ENCODE measurements around the gene EVI5L. TPM values are rescaled to one million over a fixed set of nuclear protein-coding genes. Genes with fewer than 3 reads are reported as not detected.

Gene EVI5L
- total RNA-seq, 2 experiments from 2014 or later, result 5.2 to 6.0 TPM

- Mint-ChIP-seq H3K4me1 (ENCODE audit: low read depth) (peaks cover 26% of the 10 kb centered on the region), H3K36me3 (ENCODE audit: low read depth) (peaks cover 43% of the 10 kb centered on the region), H3K27me3 (peaks cover 6% of the 10 kb centered on the region), H3K4me3 (no peak overlapping the region), H3K9me3 (no peaks in the 10 kb centered on the region), H3K27ac (no peak overlapping the region)
- H3K27ac ChIP-seq (ENCODE audit: low read depth in 1 of 2, low read length in 2 of 2), result no peak overlapping the region
- POLR2A ChIA-PET, result interaction anchor here (1.7 kb wide), 1 partner anchor 14 kb away, joined by 4 read pairs; the partner anchor contains the start of gene SNAPC2
- no peaks in the 10 kb centered on the region for H3K9me3 ChIP-seq (ENCODE audit: control insufficient read depth in 1 of 2, insufficient read depth in 1 of 2, low read length in 2 of 2)
- TF ChIP-seq, protein P1, sequence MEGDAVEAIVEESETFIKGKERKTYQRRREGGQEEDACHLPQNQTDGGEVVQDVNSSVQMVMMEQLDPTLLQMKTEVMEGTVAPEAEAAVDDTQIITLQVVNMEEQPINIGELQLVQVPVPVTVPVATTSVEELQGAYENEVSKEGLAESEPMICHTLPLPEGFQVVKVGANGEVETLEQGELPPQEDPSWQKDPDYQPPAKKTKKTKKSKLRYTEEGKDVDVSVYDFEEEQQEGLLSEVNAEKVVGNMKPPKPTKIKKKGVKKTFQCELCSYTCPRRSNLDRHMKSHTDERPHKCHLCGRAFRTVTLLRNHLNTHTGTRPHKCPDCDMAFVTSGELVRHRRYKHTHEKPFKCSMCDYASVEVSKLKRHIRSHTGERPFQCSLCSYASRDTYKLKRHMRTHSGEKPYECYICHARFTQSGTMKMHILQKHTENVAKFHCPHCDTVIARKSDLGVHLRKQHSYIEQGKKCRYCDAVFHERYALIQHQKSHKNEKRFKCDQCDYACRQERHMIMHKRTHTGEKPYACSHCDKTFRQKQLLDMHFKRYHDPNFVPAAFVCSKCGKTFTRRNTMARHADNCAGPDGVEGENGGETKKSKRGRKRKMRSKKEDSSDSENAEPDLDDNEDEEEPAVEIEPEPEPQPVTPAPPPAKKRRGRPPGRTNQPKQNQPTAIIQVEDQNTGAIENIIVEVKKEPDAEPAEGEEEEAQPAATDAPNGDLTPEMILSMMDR (IDR thresholded peaks at IDR 0.05), result no peak
- DNase-seq (peak in 1 of 14 experiments; percentile 33), ATAC-seq (ENCODE audit: poor library complexity) (no peak)
- H3K4me1 ChIP-seq (ENCODE audit: insufficient read depth, low read length), result peaks cover 55% of the 10 kb centered on the region
- peaks cover 55% of the 10 kb centered on the region for H3K36me3 ChIP-seq (ENCODE audit: insufficient read depth, low read length)
- no peak overlapping the region for H3K4me3 ChIP-seq (ENCODE audit: low read length)
- H3K27me3 ChIP-seq (ENCODE audit: control insufficient read depth in 1 of 2, insufficient read depth in 2 of 2, low read length in 2 of 2), result no peaks in the 10 kb centered on the region
- CTCF ChIA-PET, result no interaction called here
- intact Hi-C loops (cut with DNase I, micrococcal nuclease), result loop anchor here in 1 of 2 experiments (10.0 kb wide), 1 partner anchor 372 kb away; the partner anchor contains the start of gene PNPLA6
Measured at GRCh38 chr19:7907122-7907521, 77.1 kb downstream of the EVI5L start.

DNA sequence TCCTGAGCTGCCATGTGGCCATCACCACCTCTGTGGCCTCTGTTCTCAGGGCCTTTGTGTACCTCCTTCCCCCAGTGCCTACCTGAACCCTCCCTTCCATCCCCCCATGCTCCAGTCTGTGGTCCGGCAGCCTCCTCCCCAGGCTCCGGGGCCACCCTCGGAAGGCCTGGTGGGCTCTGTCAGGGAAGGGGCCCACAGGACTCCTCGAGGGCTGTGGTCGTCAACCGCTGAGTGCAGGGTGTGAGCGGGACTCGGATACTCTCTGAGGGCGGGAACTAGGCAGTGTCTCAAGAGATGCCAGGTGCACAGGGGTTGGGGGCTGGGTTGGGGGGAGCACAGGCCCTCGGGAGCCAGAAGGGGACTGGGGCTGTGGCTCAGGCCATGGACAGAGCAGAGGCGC lies 77.5 kb downstream of the EVI5L start:
- Histone ChIP-seq H3K4me3 (ENCODE audit: low read length) (no peak overlapping the region), H3K27ac (ENCODE audit: low read depth in 1 of 2, low read length in 2 of 2) (no peak overlapping the region), H3K36me3 (ENCODE audit: insufficient read depth, low read length) (peaks cover 57% of the 10 kb centered on the region), H3K9me3 (ENCODE audit: control insufficient read depth in 1 of 2, insufficient read depth in 1 of 2, low read length in 2 of 2) (no peaks in the 10 kb centered on the region), H3K4me1 (ENCODE audit: insufficient read depth, low read length) (peaks cover 53% of the 10 kb centered on the region), H3K27me3 (ENCODE audit: control insufficient read depth in 1 of 2, insufficient read depth in 2 of 2, low read length in 2 of 2) (no peaks in the 10 kb centered on the region)
- Mint-ChIP-seq H3K4me1 (ENCODE audit: low read depth) (peaks cover 26% of the 10 kb centered on the region), H3K36me3 (ENCODE audit: low read depth) (peaks cover 45% of the 10 kb centered on the region), H3K27me3 (peaks cover 6% of the 10 kb centered on the region), H3K4me3 (no peak overlapping the region), H3K9me3 (no peaks in the 10 kb centered on the region), H3K27ac (no peak overlapping the region)
- ChIA-PET POLR2A (interaction anchor here (1.6 kb wide), 1 partner anchor 13 kb away, joined by 6 read pairs; the partner anchor contains the start of gene SNAPC2), CTCF (no interaction called here)
- intact Hi-C loops (cut with DNase I, micrococcal nuclease), result loop anchor here in 1 of 2 experiments (10.0 kb wide), 1 partner anchor 373 kb away; the partner anchor contains the start of gene PNPLA6
- ATAC-seq (ENCODE audit: poor library complexity) (no peak), DNase-seq (no peak)
- TF ChIP-seq, protein P1 (IDR thresholded peaks at IDR 0.05), result no peak

- H3K4me3 Mint-ChIP-seq, result no peak overlapping the region
- POLR2A ChIA-PET, result interaction anchor here (1.0 to 1.6 kb wide), 2 partner anchors 12 to 39 kb away, joined by 3 to 6 read pairs; partner anchors contain the start of gene SNAPC2
Measured at GRCh38 chr19:7908078-7908699, 78.2 kb downstream of the EVI5L start.

More at GRCh38 chr19:7908078-7908699, 78.2 kb downstream of the EVI5L start:
- H3K9me3 Mint-ChIP-seq, result no peaks in the 10 kb centered on the region
- H3K36me3 Mint-ChIP-seq (ENCODE audit: low read depth), result peaks cover 48% of the 10 kb centered on the region
- CTCF ChIA-PET, result no interaction called here
- Histone ChIP-seq H3K27me3 (ENCODE audit: control insufficient read depth in 1 of 2, insufficient read depth in 2 of 2, low read length in 2 of 2) (no peaks in the 10 kb centered on the region), H3K4me1 (ENCODE audit: insufficient read depth, low read length) (peaks cover 47% of the 10 kb centered on the region), H3K36me3 (ENCODE audit: insufficient read depth, low read length) (peaks cover 62% of the 10 kb centered on the region), H3K4me3 (ENCODE audit: low read length) (no peak overlapping the region), H3K9me3 (ENCODE audit: control insufficient read depth in 1 of 2, insufficient read depth in 1 of 2, low read length in 2 of 2) (no peaks in the 10 kb centered on the region), H3K27ac (ENCODE audit: low read depth in 1 of 2, low read length in 2 of 2) (no peak overlapping the region)
- intact Hi-C loops (cut with DNase I, micrococcal nuclease), result loop anchor here in 1 of 2 experiments (10.0 kb wide), 1 partner anchor 373 kb away; the partner anchor contains the start of gene PNPLA6
- no peak for DNase-seq
- TF ChIP-seq, protein P1 (IDR thresholded peaks at IDR 0.05), result no peak
- peaks cover 5% of the 10 kb centered on the region for H3K27me3 Mint-ChIP-seq
- no peak for ATAC-seq (ENCODE audit: poor library complexity)
- no peak overlapping the region for H3K27ac Mint-ChIP-seq
- peaks cover 24% of the 10 kb centered on the region for H3K4me1 Mint-ChIP-seq (ENCODE audit: low read depth)
